ENCODE data around the gene NSRP1. TPM values are rescaled to one million over a fixed set of nuclear protein-coding genes. Genes with fewer than 3 reads are reported as not detected.
"Not testable (repeated sequence)": the region's sequence is repeated elsewhere in the genome, so short reads cannot be mapped to it uniquely, and the experiment has no call there.

The NSRP1 gene
- total and polyA plus RNA-seq, 2 of the 4 experiments (the other 2 are of a cell fraction): 3.4 to 14.2 TPM

DNA sequence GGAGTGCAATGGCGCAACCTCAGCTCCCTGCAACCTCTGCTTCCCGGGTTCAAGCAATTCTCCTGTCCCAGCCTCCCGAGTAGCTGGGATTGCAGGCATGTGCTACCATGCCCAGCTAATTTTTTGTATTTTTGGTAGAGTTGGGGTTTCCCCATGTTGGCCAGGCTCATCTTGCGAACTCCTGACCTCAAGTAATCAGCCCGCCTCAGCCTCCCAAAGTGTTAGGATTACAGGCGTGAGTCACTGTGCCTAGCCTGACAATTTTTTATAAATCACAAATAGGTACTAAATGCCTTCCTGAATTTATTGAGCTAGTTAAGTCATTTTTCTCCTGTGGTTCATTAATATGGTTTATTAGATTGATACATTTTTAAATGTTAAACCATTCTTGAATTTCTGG lies 31.2 kb downstream of the NSRP1 start:
- H3K9ac ChIP-seq (ENCODE audit: low read depth, low read length); H3K27me3 ChIP-seq (ENCODE audit: control insufficient read depth, insufficient read depth, low read length); H4K91ac ChIP-seq (ENCODE audit: insufficient read depth, low read depth, low read length); H3K4ac ChIP-seq (ENCODE audit: low read depth, low read length); H2BK120ac ChIP-seq (ENCODE audit: low read depth, low read length); H2AFZ ChIP-seq (replicated peaks; ENCODE audit: low read length, poor library complexity); H3K23ac ChIP-seq (ENCODE audit: low read depth, low read length); H3K14ac ChIP-seq (replicated peaks; ENCODE audit: low read depth, low read length); H3K56ac ChIP-seq (ENCODE audit: extremely low read depth, insufficient read depth, low read length); CTCF ChIA-PET; H2AK5ac ChIP-seq (ENCODE audit: low read depth, low read length); H3K4me1 ChIP-seq (ENCODE audit: control insufficient read depth, insufficient read depth, low read length); H3K9me1 ChIP-seq (ENCODE audit: insufficient read depth, low read length); H4K8ac ChIP-seq (ENCODE audit: low read depth in 2 of 2, low read length in 2 of 2); BruUV-seq (replicated peaks); H3K18ac ChIP-seq (ENCODE audit: low read depth, low read length); H2BK15ac ChIP-seq (ENCODE audit: low read depth, low read length); H2BK20ac ChIP-seq (ENCODE audit: low read depth, low read length); dilution Hi-C loops (cut with HindIII; ENCODE audit: low sequenced_read_pairs, unreplicated experiment); H3K36me3 ChIP-seq (ENCODE audit: control insufficient read depth, insufficient read depth, low read length); POLR2A ChIA-PET (ENCODE audit: unreplicated experiment); H2BK5ac ChIP-seq (ENCODE audit: low read depth, low read length, poor library complexity, severe bottlenecking); in situ Hi-C loops (cut with MboI; ENCODE audit: low sequenced_read_pairs); H3K9me3 ChIP-seq (ENCODE audit: control insufficient read depth, insufficient read depth, low read length); H2AK9ac ChIP-seq (replicated peaks; ENCODE audit: low read depth, low read length, poor library complexity); H3K4me2 ChIP-seq (ENCODE audit: low read depth, low read length); H4K5ac ChIP-seq (ENCODE audit: low read depth, low read length); H3K27ac ChIP-seq (ENCODE audit: insufficient read depth, low read length); intact Hi-C loops (cut with micrococcal nuclease); H3K4me3 ChIP-seq (ENCODE audit: insufficient read depth, low read depth, low read length): not testable (repeated sequence)
- peaks cover 37% of the 10 kb centered on the region for H4K20me1 ChIP-seq (ENCODE audit: insufficient read depth, low read length)
- ATAC-seq (ENCODE audit: low read depth) (0 out of 2 replicates have a peak, but pooled peaks have one; percentile 40), DNase-seq (peak; percentile 15)
- WGBS, 2 experiments (ENCODE audit: extremely low coverage in 2 of 2, insufficient read length in 1 of 2): no CpG with 5 or more reads among the region's 6 CpGs
- peaks cover 31 to 56% of the 10 kb centered on the region in 2 experiments for H3K79me1 ChIP-seq (ENCODE audit: low read depth in 1 of 2, low read length in 2 of 2)

All from IMR-90 (cell line).